ENCODE data around the gene GPATCH8.

- TF ChIP-seq, protein P1, sequence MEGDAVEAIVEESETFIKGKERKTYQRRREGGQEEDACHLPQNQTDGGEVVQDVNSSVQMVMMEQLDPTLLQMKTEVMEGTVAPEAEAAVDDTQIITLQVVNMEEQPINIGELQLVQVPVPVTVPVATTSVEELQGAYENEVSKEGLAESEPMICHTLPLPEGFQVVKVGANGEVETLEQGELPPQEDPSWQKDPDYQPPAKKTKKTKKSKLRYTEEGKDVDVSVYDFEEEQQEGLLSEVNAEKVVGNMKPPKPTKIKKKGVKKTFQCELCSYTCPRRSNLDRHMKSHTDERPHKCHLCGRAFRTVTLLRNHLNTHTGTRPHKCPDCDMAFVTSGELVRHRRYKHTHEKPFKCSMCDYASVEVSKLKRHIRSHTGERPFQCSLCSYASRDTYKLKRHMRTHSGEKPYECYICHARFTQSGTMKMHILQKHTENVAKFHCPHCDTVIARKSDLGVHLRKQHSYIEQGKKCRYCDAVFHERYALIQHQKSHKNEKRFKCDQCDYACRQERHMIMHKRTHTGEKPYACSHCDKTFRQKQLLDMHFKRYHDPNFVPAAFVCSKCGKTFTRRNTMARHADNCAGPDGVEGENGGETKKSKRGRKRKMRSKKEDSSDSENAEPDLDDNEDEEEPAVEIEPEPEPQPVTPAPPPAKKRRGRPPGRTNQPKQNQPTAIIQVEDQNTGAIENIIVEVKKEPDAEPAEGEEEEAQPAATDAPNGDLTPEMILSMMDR (IDR thresholded peaks at IDR 0.05), result no peak
- TF ChIP-seq USF2 (IDR thresholded peaks at IDR 0.05; ENCODE audit: borderline replicate concordance, low read depth, low read length) (no peak), EZH2phosphoT487 (IDR thresholded peaks at IDR 0.05; ENCODE audit: borderline replicate concordance, low read depth) (no peak), YY1 (IDR thresholded peaks at IDR 0.05; ENCODE audit: low read depth) (no peak)
Observed at GRCh38 chr17:44402564-44403172, 100.5 kb downstream of the GPATCH8 start.
